PC-3 (cell line): ENCODE results near the gene GPD2. TPM values are rescaled to one million over a fixed set of nuclear protein-coding genes. Genes with fewer than 3 reads are reported as not detected.

Experiments used
- ATAC-seq: fragments of 200-7000 bp; cut with Tn5 transposase; 2 replicates; pipeline ENCODE4 v1.9.1; 2020; ENCODE audit warnings: mild to moderate bottlenecking, moderate library complexity
- BruUV-seq: library from RNA; stranded (reverse); fragments of 400-500 nt; replicated peaks from 2 replicates; lab custom pipeline; 2021; lab: Mats Ljungman, UMichigan
- CTCF ChIA-PET: fragments of 300-600 bp; sonication (Branson Sonifier 250); formaldehyde crosslinking; loops from one replicate; lab custom pipeline; 2022; ENCODE audit warnings: antibody characterized with exemption; lab: Charles Lee
- POLR2A ChIA-PET: fragments of 300-600 bp; sonication (Branson Sonifier 250); formaldehyde crosslinking; loops from one replicate; lab custom pipeline; 2022; ENCODE audit warnings: antibody characterized with exemption; ENCODE audit not compliant: unreplicated experiment; lab: Charles Lee
- DNase-seq: peaks from one replicate; pipeline ENCODE4 v3.0.0-alpha.2; 2015
- H2AFZ ChIP-seq: fragments of 300-600 bp; sonication (generic); 2 replicates; pipeline ENCODE4 v1.6.0; 2016; ENCODE audit warnings: antibody characterized with exemption, low read length
- H3F3A ChIP-seq: fragments of 300-600 bp; sonication (generic); one replicate; pipeline ENCODE4 v1.6.0; 2017; ENCODE audit warnings: antibody characterized with exemption, low read length, control low read depth, mild to moderate bottlenecking; ENCODE audit not compliant: unreplicated experiment
- H3K27ac ChIP-seq: fragments of 300-600 bp; sonication (generic); 2 replicates; pipeline ENCODE4 v1.5.1; 2016; ENCODE audit warnings: mild to moderate bottlenecking, low read length
- H3K27me3 ChIP-seq: fragments of 300-600 bp; sonication (generic); 2 replicates; pipeline ENCODE4 v1.6.1; 2016; ENCODE audit warnings: low read length, mixed read lengths
- H3K36me3 ChIP-seq: fragments of 300-600 bp; sonication (generic); 2 replicates; pipeline ENCODE4 v1.6.1; 2016; ENCODE audit warnings: low read depth, mixed run types, low read length, mixed read lengths
- H3K4me1 ChIP-seq: fragments of 300-600 bp; sonication (generic); 2 replicates; pipeline ENCODE4 v1.5.1; 2016; ENCODE audit warnings: low read length; ENCODE audit not compliant: insufficient read depth
- H3K4me2 ChIP-seq: fragments of 300-600 bp; sonication (generic); 2 replicates; pipeline ENCODE4 v1.6.0; 2016; ENCODE audit warnings: low read length
- H3K4me3 ChIP-seq: fragments of 300-600 bp; sonication (generic); 2 replicates; pipeline ENCODE4 v1.5.1; 2016; ENCODE audit warnings: mild to moderate bottlenecking, low read length, mixed read lengths
- H3K79me2 ChIP-seq: fragments of 300-600 bp; sonication (generic); 2 replicates; pipeline ENCODE4 v1.6.1; 2017; ENCODE audit warnings: low read length, mixed read lengths
- H3K9ac ChIP-seq: fragments of 300-600 bp; sonication (generic); 2 replicates; pipeline ENCODE4 v1.6.0; 2016; ENCODE audit warnings: mild to moderate bottlenecking, low read length
- H3K9me2 ChIP-seq: fragments of 300-600 bp; sonication (generic); replicated peaks from 2 replicates; pipeline ENCODE4 v1.6.1; 2016; ENCODE audit warnings: mixed run types, low read length, mixed read lengths
- H3K9me3 ChIP-seq: fragments of 300-600 bp; sonication (generic); 2 replicates; pipeline ENCODE4 v1.6.1; 2016; ENCODE audit warnings: low read length, mixed read lengths
- H4K20me1 ChIP-seq: fragments of 300-600 bp; sonication (generic); 2 replicates; pipeline ENCODE4 v1.6.1; 2016; ENCODE audit warnings: low read length, mixed read lengths
- CTCF ChIP-seq: fragments of 300-600 bp; sonication (generic); conservative IDR thresholded peaks from 2 replicates; pipeline ENCODE4 v1.5.1; 2017; ENCODE audit warnings: antibody characterized with exemption, low read depth, mild to moderate bottlenecking, low read length
- EZH2 ChIP-seq: fragments of 300-600 bp; sonication (generic); IDR thresholded peaks from one replicate; pipeline ENCODE4 v1.6.1; 2017; ENCODE audit warnings: antibody characterized with exemption, mild to moderate bottlenecking, low read length; ENCODE audit not compliant: unreplicated experiment
- EZH2phosphoT487 ChIP-seq: fragments of 300-600 bp; sonication (generic); IDR thresholded peaks from 2 replicates; pipeline ENCODE4 v1.6.1; 2018; ENCODE audit warnings: mild to moderate bottlenecking, antibody characterized with exemption, low read length, borderline replicate concordance
- intact Hi-C: fragments of 100-400 bp; cut with micrococcal nuclease; formaldehyde crosslinking; loops from 2 replicates; pipeline ENCODE4 v1.9.0; 2023
- total RNA-seq: library from RNA; depleted of rRNA; stranded (reverse); fragments of >200 nt; gene quantifications from 2 replicates; pipeline ENCODE4 v1.2.3, GENCODE V29; 2014

GPD2 gene
- total RNA-seq, 1 experiment from 2014 or later: 107 TPM

- H3K9me3 ChIP-seq: no peaks in the 10 kb centered on the region
- no peak overlapping the region for H3K4me2 ChIP-seq
- POLR2A ChIA-PET: no interaction called here
- no peak for DNase-seq
- no peak overlapping the region for H3K27ac ChIP-seq
- TF ChIP-seq EZH2 (no peak), EZH2phosphoT487 (no peak), CTCF (no peak)
- H3K4me3 ChIP-seq: no peak overlapping the region
- BruUV-seq: no TSS peak
- no peaks in the 10 kb centered on the region for H3K4me1 ChIP-seq
- no peaks in the 10 kb centered on the region for H4K20me1 ChIP-seq
- H3K9ac ChIP-seq: no peak overlapping the region
- H3K36me3 ChIP-seq: peaks cover 13% of the 10 kb centered on the region
- H3K79me2 ChIP-seq: no peaks in the 10 kb centered on the region
- no peaks in the 10 kb centered on the region for H3F3A ChIP-seq
- H3K9me2 ChIP-seq: no peaks in the 10 kb centered on the region
- no peaks in the 10 kb centered on the region for H3K27me3 ChIP-seq
- ATAC-seq: no peak
- no peak overlapping the region for H2AFZ ChIP-seq
- intact Hi-C loops: no loop called here
- CTCF ChIA-PET: interaction anchor here (0.7 kb wide), 1 partner anchor 10 kb away, joined by 3 read pairs; no protein-coding TSS in a partner anchor
These were observed 137.5 kb downstream of the GPD2 start for GRCh38 chr2:156573710-156574109.

GRCh38 chr2:156574112-156574511, 137.9 kb downstream of the GPD2 start:
- no peak overlapping the region for H3K4me2 ChIP-seq
- H2AFZ ChIP-seq: no peak overlapping the region
- no peaks in the 10 kb centered on the region for H3K27me3 ChIP-seq
- no TSS peak for BruUV-seq
- H3K9ac ChIP-seq: no peak overlapping the region
- no peaks in the 10 kb centered on the region for H3K4me1 ChIP-seq
- peaks cover 13% of the 10 kb centered on the region for H3K36me3 ChIP-seq
- H4K20me1 ChIP-seq: no peaks in the 10 kb centered on the region
- TF ChIP-seq CTCF: no peak
- TF ChIP-seq EZH2phosphoT487: no peak
- TF ChIP-seq EZH2: no peak
- no peaks in the 10 kb centered on the region for H3K9me3 ChIP-seq
- no peaks in the 10 kb centered on the region for H3K9me2 ChIP-seq
- H3K79me2 ChIP-seq: no peaks in the 10 kb centered on the region
- CTCF ChIA-PET: no interaction called here
- no peak overlapping the region for H3K27ac ChIP-seq
- intact Hi-C loops: no loop called here
- H3F3A ChIP-seq: no peaks in the 10 kb centered on the region
- DNase-seq (no peak), ATAC-seq (no peak)
- no peak overlapping the region for H3K4me3 ChIP-seq
- POLR2A ChIA-PET: no interaction called here

- Histone ChIP-seq H3K27ac (no peak overlapping the region), H4K20me1 (no peaks in the 10 kb centered on the region), H3F3A (no peaks in the 10 kb centered on the region), H3K4me3 (no peak overlapping the region), H2AFZ (no peak overlapping the region), H3K79me2 (no peaks in the 10 kb centered on the region), H3K4me2 (no peak overlapping the region), H3K9me3 (no peaks in the 10 kb centered on the region), H3K36me3 (peaks cover 7% of the 10 kb centered on the region; the same call in 1 of the 2 replicates), H3K9ac (no peak overlapping the region), H3K27me3 (no peaks in the 10 kb centered on the region), H3K9me2 (no peaks in the 10 kb centered on the region), H3K4me1 (no peaks in the 10 kb centered on the region)
- ChIA-PET CTCF (no interaction called here), POLR2A (no interaction called here)
- BruUV-seq: no TSS peak
- TF ChIP-seq EZH2: no peak
- TF ChIP-seq CTCF: no peak
- TF ChIP-seq EZH2phosphoT487: no peak
- ATAC-seq: no peak
- intact Hi-C loops: no loop called here
- DNase-seq: no peak
These were observed 139.8 kb downstream of the GPD2 start for GRCh38 chr2:156576005-156576404.
